ENCODE measurements around the gene MLLT3.
"Not testable (repeated sequence)": the region's sequence is repeated elsewhere in the genome, so short reads cannot be mapped to it uniquely, and the experiment has no call there.

MLLT3 gene

DNA sequence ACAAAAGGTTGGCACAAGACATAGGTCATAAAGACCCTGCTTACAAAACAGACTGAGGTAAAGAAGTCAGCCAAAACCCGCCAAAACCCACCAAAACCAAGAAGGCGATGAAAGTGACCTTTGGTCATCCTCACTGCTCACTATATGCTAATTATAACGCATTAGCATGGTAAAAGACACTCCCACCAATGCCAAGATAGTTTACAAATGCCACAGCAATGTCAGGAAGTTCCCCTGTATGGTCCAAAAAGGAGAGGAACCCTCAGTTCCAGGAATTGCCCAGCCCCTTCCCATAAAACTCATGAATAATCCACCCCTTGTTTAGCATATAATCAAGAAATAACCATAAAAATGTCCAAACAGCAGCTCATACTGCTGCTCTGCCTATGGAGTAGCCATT lies 27.7 kb downstream of the MLLT3 start:
- no peak for DNase-seq (ENCODE audit: low read depth)

DNA sequence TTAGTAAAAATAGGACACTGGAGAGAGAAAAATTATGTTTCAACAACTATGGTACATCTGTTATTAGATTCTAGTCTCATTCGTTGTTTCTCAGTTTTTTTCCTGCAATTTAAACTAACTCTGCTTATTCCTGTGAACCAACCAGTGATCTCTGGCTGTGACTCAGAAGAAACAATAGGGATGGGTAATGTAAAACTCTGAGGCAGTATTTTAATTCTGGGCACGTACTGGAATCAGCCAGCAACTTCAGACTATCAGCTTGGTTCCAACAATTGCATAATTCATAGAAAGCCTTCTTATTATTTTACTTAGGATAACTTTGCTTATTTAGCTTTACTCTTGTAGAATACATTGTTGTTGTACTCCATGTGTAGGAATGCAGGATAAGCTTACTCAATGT lies 28.8 kb downstream of the MLLT3 start:
- DNase-seq (ENCODE audit: low read depth): no peak

DNA sequence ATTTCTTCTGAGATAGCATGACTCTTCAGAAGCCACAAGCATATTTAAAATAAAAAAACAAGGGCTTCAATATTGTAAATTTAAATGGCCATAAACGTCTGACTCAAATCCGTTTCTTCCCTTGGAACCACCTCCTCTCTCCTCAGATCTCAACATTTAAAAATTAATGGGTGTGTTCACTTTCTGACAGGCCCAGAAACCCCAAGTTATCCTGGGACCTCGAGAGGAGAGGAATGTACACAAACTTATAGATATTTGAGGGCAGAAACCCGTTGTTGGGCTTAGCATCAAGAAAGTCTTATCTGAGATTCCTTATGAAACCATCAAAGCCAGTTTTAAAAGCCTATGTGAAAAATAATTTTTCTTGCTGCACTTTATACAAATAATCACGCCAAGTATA lies 29.2 kb downstream of the MLLT3 start:
- DNase-seq (ENCODE audit: low read depth): no peak

DNA sequence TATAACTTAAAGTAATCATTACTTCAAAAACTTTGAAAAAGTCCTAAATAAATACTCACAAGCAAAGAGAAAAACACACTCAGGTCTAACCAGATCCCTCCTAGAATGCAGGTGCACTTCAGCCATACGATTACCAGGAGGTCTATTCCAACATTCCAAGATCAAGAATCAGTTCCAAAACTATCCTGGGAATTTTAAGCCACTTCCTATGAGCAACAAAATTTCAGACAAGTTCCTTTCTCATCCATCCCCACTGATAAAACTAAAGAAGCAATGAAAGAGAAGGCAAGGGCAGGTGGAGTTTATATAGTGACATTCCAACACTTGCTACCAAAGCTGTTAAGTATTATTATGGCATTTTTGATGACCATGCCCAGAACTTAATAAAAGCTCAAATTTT lies 29.6 kb downstream of the MLLT3 start:
- no peak for DNase-seq (ENCODE audit: low read depth)

DNA sequence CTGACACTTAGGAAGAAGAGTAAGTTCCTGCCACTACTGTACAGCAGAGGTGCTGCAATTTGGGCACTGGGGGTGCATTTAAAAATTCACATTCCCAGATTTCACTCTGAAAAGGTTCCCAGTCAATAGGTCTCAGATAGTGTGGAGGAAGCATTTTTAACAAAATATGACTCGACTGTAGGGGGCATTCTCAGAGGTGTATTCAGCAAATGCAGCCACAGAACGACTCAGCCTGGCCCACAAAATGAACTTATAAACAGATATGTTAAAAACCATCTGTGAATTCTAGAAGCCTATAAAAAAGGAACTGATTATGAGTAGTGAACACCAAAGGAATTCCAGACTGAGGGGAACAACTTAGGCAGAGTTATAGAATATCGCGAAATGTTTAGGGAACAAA lies 31.1 kb downstream of the MLLT3 start:
- no peak for DNase-seq (ENCODE audit: low read depth)

DNA sequence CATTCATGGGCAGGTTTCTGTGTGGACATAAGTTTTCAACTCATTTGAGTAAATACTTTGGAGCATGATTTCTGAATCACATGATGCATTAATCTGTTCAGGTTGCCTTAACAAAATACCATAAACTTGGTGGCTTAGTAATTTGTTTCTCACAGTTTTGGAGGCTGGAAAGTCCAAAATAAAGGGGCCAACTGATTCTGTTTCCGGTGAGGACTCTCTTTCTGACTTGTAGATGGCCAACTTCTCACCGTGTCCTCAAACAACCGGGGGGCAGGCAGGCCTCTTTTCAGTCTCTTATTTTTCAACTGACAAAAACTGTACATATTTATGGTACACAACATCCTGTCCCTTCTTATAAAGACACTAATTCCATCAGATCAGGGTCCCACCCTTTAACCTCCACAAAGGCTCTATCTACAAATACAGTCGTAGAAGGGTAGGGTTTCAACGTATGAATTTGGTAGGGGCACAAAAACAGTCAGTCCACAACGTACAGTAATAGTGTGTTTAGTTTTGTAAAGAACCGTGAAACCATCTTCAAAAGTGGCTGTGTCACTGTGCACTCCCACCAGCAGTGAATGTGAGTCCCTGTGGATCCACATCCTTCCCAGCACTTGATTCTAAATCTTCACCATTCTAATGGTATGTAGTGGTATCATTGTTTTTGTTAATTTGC lies 37.2 kb downstream of the MLLT3 start:
- DNase-seq (ENCODE audit: low read depth): no peak

DNA sequence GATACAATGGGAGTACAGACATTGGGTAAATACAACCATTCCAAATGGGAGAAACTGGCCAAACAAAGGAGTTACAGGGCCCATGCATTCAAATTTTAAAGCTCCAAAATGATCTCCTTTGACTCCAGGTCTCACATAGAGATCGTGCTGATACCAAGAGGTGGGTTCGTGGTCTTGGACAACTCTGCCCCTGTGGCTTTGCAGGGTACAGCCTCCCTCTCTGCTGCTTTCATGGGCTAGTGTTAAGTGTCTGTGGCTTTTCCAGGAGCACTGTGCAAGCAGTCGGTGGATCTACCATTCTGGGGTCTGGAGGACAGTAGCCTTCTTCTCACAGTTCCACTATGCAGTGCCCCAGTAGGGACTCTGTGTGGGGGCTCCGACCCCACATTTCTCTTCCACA lies 39.2 kb downstream of the MLLT3 start:
- not testable (repeated sequence) for DNase-seq (ENCODE audit: low read depth)

DNA sequence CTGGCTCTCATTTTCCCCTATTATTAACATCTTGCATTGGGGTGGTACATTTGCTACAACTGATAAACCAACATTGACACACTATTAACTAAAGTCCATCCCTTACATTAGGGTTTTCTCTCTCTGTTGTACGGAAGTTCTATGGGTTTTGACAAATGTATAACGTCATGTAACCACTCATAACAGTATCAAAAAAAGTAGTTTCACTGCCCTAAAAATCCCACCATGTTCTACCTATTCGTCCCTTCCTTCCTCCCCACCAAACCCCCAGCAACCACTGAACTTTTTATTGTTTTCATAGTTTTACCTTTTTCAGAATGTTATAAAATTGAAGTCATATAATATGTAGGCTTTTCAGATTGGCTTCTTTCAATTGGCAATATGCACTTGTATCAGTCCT lies 40.1 kb downstream of the MLLT3 start:
- no peak for DNase-seq (ENCODE audit: low read depth)

DNA sequence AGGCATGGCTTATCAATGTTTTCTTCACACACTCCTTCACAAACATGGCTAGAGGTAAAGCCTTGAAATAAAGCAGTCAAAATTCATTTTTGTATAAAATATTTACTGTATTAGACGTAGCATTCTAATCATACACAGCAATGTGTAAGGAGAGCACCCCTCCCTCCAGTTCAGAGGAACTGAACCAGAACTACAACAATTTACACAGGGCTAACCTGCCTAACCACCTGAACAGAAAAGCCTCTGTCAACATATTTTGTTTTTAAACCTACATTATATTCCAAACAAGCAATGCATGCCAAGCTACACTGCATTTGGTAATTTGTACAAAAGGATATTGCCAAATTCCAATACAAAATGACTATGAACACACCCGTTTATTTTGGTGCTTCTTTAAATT lies 41.6 kb downstream of the MLLT3 start:
- no peak for DNase-seq (ENCODE audit: low read depth)

DNA sequence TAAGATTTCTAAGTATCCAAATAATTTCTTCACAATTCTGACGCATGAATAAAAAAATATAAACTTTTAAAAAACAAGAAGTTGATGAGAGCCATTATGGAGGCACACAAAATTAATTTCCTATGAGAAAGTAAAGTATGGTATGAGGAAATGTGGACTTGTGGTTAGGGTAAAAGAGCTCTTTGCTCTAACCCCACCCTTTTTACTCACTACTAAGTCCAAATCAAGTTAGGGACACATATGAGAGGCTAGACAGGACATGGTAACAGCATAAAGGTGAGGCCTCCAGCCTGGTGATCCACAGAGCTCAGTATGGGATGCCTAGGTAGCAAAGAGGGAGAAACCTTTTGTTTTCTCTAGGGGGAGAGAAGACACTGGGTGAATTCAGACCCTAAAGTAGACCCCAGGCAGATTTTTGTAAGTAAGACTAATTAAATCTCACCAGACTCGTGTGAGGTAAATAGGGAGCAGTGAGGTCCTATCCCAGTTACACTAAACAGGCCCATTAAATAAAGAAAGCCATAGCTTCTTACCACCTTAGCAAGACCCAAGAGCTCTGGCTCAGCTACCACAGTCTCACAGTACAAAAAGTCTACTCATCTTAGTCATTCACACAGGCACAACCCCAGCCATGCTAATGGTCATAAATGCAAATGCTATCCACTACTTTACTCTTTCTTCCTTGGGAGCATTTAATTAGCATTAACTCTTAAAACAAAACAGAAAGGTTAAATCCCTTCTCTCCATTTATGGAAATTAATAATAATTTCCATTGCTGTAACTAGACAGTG lies 42.6 kb downstream of the MLLT3 start:
- no peak for DNase-seq (ENCODE audit: low read depth)

DNA sequence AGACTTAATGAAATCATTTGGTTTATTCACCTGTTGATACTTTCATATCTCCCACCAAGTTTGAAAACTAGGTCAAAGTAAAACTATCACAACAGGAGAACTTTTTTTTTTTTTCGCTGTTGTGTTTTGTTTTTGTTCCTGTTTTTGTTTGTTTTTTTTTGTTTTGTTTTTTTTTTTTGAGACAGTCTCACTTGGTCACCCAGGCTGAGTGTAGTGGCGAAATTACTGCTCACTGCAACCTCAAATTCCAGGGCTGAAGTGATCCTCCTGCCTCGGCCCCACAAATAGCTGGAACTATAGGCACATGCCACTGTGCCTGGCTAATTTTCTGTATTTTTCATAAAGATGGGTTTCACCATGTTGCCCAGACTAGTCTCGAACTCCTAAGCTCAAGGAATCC lies 49.3 kb downstream of the MLLT3 start:
- no peak for DNase-seq (ENCODE audit: low read depth)

DNA sequence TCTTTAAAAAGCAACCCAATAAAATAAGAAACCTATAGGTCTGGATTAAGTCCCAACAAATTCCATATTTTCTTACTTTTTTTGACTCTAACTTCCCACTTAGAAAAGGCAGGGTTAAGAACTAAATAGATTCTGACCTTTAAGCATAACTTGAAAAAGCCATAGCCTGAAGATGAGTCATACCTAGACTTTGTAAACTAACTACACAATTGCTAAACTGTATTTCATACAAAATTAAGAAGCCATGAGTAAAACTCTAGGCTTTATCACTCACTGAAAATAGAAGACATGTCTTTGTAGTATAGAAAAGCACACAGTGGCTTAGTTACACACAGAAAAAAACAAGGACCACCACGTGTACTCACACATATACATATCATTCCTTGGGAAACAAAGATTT lies 51.5 kb downstream of the MLLT3 start:
- DNase-seq (ENCODE audit: low read depth): no peak

DNA sequence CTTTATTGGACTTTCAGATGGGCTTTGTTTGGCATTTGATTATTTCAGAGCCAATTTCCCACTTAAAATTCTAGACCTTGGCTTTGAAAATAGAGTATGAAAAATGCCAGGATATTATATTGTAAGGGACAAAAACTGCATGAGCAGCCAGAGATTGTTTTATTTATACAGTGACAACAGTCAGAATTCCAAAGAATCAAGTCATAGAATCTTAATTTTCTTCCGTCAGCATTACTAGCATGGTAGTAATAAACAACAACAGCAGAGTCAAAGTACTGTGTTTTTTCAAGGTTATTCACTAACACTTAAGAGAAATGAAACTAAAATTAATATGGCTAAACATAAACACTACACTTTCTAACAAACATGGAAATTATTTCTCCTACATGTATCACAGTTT lies 52.2 kb downstream of the MLLT3 start:
- no peak for DNase-seq (ENCODE audit: low read depth)

DNA sequence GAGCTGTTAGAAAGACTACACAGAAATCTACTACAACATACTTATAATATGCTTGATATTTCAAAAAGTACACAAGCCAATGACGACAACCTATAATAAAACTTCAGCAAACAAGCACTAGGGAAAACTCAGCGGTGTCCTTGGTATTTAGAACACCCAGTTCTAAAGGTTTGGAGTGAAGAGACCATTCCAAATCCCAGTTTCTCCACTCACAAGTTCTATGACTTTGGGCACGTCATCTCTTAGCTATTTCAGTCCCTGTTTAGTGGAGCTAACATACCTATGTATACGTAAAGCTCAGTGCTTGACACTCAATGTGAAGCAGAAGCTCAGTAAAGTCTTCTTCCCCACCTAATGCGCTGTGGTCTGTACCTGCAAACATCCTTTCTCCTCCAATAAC lies 52.8 kb downstream of the MLLT3 start:
- DNase-seq (ENCODE audit: low read depth): no peak

DNA sequence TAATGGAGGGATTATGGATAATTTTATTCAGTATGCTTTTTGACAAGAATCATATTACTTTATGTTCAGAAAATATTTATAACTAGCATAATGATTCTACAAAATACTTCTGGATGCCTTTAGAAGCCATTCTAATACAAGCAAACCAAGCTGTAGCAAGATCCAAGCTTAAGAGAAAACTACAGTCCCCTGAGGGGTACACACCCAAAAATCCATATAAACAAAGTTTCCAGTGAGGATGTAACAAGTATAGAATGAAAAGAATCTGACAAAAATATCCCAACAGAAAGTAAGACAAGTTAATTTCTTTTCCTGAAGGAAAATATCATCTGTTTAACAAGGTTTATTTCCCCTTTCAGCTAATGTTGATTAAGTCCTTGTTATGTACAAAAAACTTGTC lies 53.9 kb downstream of the MLLT3 start:
- DNase-seq (ENCODE audit: low read depth): no peak

DNA sequence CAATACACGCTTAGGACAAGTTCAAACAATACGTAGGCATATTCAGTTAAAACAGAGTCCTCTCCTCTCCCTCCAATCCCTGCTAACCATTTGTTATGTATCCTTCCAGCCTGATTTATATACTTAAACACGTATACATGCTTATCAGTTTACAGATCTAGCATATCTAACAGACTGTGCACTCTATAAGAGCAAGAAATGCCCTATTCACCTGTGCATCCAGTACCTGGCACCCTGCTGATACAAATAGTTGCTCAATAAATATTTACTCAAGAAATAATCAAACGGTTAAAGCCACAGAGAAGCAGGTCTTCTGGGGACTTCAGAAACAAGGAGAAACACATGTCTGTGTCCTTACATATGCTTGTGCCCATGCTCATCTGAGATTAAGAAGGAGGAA lies 55.9 kb downstream of the MLLT3 start:
- DNase-seq (ENCODE audit: low read depth): no peak

DNA sequence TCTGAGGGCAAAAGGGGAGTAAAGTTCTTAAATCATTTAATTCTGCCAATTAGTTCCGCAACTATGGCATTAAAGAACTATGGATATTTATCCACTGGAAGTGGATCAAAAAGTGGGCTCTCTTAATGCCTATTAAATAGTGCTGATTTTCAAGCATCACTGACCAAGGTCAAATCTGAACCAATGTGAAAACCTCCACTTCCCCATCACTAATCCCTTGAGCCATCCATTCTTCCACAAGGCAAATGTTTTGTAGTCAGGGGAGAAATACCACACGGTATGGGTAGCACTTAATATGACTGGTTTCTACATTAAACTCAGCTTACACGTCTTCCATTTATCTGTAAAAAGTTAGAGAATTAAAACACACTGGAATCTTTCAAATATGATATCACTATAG lies 57.6 kb downstream of the MLLT3 start:
- DNase-seq (ENCODE audit: low read depth): no peak

DNA sequence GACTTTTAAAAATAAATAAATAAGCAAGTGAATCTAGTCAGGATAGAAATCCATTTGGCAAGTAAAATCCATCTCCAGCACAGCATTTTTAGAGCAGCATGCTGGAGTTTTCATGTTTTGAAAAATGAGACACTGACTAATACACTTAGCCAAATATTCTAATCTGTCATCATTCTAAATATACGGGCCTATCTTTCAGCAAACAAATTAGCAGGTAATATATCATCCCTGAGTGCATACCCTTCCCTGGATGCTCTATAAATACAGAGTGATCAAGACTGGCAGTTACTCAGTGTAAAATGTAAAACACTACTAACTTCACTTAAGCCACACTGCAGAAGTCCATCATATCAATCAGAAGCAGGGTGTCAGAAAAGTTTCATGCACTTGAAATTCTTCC lies 58.4 kb downstream of the MLLT3 start:
- no peak for DNase-seq (ENCODE audit: low read depth)

DNA sequence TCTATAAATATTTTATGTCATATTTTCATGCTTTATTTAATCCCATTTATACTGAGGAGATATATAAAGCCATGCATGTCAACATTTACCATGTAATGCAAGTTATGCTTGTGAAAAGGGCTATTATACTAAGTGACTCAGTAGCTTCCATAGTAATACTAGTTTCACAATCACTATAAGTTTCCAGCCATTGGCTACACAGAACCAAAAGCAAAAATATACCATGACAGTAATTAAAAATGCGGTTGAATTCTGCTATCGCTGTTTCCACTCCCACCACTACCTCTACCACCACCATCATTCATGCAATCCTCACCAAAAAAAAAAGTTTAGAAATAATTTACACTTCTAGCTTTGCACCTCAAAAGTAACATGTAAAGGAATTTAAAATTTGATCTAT lies 60.2 kb downstream of the MLLT3 start:
- no peak for DNase-seq (ENCODE audit: low read depth)

DNA sequence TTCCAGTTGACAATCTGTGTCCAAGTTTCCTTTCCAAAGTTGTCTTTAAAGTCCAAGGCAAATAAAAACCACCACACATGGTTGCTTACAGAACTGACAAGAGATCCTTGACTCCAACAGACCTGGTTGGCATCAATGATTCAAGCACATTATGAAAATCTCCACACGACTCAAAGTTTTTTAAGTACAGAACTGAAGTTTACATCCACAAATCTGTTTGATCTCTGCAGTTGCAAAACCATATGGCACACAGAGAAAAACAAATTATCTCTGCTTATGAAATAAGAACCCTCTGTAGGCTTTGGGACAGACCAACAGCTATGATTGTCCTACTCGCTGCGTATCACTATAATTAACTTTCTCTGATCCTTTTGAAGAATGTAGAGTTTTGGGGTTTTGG lies 60.8 kb downstream of the MLLT3 start:
- DNase-seq (ENCODE audit: low read depth): no peak

DNA sequence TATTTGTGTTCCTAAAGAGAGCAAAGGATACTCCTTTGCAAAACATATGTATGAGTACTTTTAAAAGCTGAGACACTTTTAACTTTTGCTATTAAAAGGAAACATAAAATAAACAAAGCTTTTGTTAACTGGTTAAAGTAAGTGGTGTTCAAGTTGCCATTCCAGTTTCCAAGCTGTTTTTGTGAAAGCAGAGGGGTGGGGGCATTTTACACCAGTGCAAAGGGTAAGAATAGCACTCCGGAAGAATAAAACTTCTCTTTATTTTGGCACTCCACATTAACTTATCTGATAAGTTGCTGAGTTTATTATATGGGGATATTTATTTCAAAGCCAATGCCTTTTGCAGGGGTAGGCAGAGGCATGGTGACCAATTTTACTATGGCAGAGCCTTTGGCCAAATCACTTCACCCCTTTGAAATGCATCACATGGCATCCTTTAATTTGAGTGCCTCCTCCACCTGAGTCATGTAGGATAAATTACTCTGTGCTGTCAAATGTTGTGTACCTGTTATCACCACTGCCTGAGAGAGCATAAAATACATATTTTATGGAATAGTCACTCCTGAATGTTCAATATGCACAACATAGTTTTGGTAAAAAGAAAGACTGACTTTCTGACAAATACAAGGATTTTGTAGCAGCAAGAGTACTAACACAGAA lies 62.9 kb downstream of the MLLT3 start:
- DNase-seq (ENCODE audit: low read depth): no peak

DNA sequence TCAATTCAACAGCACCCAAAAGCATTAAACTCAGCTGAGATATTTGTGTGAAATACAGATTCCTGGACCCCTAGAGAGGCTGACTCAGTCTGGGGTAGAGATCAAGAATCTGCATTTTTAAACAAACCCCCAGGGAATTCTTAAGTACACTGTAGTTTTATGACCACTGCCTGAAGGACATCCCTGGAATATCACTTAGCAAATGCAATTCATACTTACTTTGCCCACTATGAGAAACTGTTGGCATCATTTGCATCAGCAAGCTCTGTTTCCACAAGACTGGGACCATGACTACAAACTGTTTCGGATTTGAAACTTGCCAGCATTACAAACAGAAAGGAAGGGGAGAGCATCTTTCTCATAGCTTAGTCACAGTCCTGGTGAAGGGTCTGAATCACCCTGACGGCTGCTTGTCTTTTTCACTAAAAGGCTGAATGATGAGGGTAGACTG lies 63.7 kb downstream of the MLLT3 start:
- DNase-seq (ENCODE audit: low read depth): peak; percentile 26

DNA sequence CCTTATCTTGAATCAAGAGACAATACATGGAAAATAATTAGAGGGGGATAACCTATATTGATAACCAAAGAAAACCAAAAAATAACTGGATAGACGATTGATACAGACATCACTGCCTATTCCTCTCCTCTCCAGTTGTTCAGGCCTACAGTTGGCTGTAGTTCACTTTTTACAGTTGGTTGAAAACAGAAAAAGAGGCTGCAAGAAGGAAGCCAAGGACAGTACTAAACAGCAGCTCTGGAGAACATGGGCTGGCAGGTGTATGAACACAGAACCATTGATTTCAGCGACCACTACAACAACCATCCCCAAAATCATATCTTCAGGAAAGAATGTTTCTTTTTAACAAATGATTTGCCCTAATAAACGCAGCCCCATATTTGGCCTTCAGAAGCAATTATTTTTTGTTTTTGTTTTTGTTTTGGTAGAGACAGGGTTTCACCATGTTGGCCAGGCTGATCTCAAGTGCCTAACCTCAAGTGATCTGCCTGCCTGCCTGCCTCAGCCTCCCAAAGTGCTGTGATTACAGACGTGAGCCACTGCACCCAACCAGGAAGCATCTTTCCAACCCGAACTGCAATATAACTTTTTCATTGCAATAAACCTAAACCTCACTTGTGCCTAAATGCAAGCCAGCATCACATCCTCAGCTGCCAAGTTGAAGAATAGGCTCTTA lies 64.3 kb downstream of the MLLT3 start:
- DNase-seq (ENCODE audit: low read depth): no peak
